GM10248 (cell line): Measurements from ENCODE around the gene OSTF1.

Source experiments
- CTCF ChIA-PET: fragments of 300-600 bp; sonication (Branson Sonifier 250); formaldehyde crosslinking; extraction: SDS; loops from one replicate; lab custom pipeline; 2021; ENCODE audit warnings: antibody characterized with exemption; lab: Yijun Ruan, JAX
- POLR2A ChIA-PET: fragments of 350-650 bp; sonication (Branson Sonifier 250); formaldehyde crosslinking; extraction: SDS; loops from one replicate; lab custom pipeline; 2020; ENCODE audit warnings: antibody characterized with exemption; lab: Yijun Ruan, JAX
- DNase-seq: peaks from one replicate; pipeline ENCODE4 v3.0.0; 2012; ENCODE audit errors: extremely low spot score
- CTCF ChIP-seq: IDR thresholded peaks from 2 replicates; pipeline ENCODE4 v1.5.1; 2012; ENCODE audit warnings: mild to moderate bottlenecking, low read depth; ENCODE audit errors: extremely low read depth, missing control alignments, control extremely low read depth

Gene OSTF1

GRCh38 chr9:75132244-75132643, 43.9 kb downstream of the OSTF1 start:
- DNase-seq: no peak
- no peak for TF ChIP-seq CTCF
- ChIA-PET CTCF (interaction anchor here (0.8 to 1.5 kb wide), 2 partner anchors 14 to 359 kb away, joined by 3 to 4 read pairs; no protein-coding TSS in a partner anchor), POLR2A (no interaction called here)

- CTCF ChIA-PET: interaction anchor here (1.5 to 2.0 kb wide), 4 partner anchors 9 to 360 kb away, joined by 3 to 9 read pairs (median 4); no protein-coding TSS in a partner anchor
- TF ChIP-seq CTCF: no peak
- POLR2A ChIA-PET: no interaction called here
- no peak for DNase-seq
These were observed 45.1 kb downstream of the OSTF1 start for GRCh38 chr9:75133396-75133795.

GRCh38 chr9:75134495-75134894, 46.2 kb downstream of the OSTF1 start:
- POLR2A ChIA-PET: no interaction called here
- no peak for DNase-seq
- CTCF ChIA-PET: interaction anchor here (1.5 to 2.6 kb wide), 4 partner anchors 10 to 51 kb away, joined by 3 to 9 read pairs (median 4); no protein-coding TSS in a partner anchor
- no peak for TF ChIP-seq CTCF

GRCh38 chr9:75138260-75139040, 50.1 kb downstream of the OSTF1 start:
- ChIA-PET CTCF (no interaction called here), POLR2A (no interaction called here)
- DNase-seq: no peak
- TF ChIP-seq CTCF: no peak

- CTCF ChIA-PET: no interaction called here
- TF ChIP-seq CTCF: no peak
- DNase-seq: no peak
- POLR2A ChIA-PET: no interaction called here
These were observed 50.9 kb downstream of the OSTF1 start for GRCh38 chr9:75139201-75139600.

GRCh38 chr9:75140261-75140660, 51.9 kb downstream of the OSTF1 start:
- DNase-seq: no peak
- ChIA-PET CTCF (interaction anchor here (1.4 to 1.9 kb wide), 2 partner anchors 11 to 12 kb away, joined by 3 to 4 read pairs; no protein-coding TSS in a partner anchor), POLR2A (no interaction called here)
- TF ChIP-seq CTCF: no peak
